Measurements from ENCODE around the gene STAT5B. TPM values are rescaled to one million over a fixed set of nuclear protein-coding genes. Genes with fewer than 3 reads are reported as not detected.

Gene STAT5B
- total RNA-seq, 1 experiment from 2014 or later, result 36.4 TPM

DNA sequence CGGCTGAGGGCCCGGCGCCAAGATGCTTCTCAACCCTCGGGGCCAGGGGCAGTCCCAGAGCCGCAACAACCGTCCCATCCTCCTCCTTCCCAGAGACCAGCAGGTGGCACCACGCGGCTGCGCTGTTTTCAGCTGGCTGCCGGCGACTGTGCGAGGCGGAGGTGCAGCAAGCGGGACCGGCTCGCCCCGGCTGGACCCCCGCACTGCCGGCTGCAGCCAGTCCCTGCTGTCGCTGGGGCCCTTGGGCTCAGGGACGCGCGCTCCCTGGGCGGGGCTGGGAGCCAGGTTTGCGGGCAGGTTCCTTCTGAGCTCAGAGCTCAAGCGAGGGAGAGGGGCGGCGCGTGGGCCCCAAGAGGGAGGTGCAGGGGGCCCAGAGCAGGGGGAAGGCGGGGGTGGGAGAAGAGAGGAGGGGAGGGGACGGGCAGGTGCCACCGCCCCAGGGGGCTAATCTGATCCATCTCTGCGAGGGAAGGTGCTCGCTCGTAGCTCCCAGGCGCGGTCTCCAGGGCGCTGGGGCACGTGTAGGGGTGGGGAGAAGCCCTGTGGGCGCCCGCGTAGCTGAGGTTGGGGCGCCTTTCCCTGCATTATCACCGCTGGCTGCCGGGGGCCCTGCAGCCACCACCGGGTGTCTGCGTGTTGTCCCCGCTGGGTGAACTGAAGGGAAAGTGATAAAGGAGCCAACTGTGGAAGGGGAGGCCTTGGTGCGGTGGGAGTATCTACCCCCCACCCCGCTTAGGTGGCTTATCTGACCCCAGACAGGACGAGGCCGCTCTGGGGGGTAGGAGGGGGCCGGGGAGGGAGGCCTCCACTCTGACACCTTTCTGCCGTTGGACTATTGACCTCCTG, 36.3 kb upstream of the STAT5B start (continued):
- TF ChIP-seq, protein P1, sequence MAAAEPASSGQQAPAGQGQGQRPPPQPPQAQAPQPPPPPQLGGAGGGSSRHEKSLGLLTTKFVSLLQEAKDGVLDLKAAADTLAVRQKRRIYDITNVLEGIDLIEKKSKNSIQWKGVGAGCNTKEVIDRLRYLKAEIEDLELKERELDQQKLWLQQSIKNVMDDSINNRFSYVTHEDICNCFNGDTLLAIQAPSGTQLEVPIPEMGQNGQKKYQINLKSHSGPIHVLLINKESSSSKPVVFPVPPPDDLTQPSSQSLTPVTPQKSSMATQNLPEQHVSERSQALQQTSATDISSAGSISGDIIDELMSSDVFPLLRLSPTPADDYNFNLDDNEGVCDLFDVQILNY (CRISPR knock-in tag; IDR thresholded peaks at IDR 0.05), result 0 out of 2 replicates have a peak, but pooled peaks have one; percentile 46
- TF ChIP-seq, protein P2, sequence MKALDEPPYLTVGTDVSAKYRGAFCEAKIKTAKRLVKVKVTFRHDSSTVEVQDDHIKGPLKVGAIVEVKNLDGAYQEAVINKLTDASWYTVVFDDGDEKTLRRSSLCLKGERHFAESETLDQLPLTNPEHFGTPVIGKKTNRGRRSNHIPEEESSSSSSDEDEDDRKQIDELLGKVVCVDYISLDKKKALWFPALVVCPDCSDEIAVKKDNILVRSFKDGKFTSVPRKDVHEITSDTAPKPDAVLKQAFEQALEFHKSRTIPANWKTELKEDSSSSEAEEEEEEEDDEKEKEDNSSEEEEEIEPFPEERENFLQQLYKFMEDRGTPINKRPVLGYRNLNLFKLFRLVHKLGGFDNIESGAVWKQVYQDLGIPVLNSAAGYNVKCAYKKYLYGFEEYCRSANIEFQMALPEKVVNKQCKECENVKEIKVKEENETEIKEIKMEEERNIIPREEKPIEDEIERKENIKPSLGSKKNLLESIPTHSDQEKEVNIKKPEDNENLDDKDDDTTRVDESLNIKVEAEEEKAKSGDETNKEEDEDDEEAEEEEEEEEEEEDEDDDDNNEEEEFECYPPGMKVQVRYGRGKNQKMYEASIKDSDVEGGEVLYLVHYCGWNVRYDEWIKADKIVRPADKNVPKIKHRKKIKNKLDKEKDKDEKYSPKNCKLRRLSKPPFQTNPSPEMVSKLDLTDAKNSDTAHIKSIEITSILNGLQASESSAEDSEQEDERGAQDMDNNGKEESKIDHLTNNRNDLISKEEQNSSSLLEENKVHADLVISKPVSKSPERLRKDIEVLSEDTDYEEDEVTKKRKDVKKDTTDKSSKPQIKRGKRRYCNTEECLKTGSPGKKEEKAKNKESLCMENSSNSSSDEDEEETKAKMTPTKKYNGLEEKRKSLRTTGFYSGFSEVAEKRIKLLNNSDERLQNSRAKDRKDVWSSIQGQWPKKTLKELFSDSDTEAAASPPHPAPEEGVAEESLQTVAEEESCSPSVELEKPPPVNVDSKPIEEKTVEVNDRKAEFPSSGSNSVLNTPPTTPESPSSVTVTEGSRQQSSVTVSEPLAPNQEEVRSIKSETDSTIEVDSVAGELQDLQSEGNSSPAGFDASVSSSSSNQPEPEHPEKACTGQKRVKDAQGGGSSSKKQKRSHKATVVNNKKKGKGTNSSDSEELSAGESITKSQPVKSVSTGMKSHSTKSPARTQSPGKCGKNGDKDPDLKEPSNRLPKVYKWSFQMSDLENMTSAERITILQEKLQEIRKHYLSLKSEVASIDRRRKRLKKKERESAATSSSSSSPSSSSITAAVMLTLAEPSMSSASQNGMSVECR (CRISPR knock-in tag; IDR thresholded peaks at IDR 0.05; ENCODE audit: borderline replicate concordance), result 0 out of 2 replicates have a peak, but pooled peaks have one; percentile 42
- no peak for TF ChIP-seq JAZF1 (CRISPR knock-in tag; IDR thresholded peaks at IDR 0.05)
- no peak for TF ChIP-seq NFATC4 (CRISPR knock-in tag; IDR thresholded peaks at IDR 0.05)
- TF ChIP-seq, protein P3, sequence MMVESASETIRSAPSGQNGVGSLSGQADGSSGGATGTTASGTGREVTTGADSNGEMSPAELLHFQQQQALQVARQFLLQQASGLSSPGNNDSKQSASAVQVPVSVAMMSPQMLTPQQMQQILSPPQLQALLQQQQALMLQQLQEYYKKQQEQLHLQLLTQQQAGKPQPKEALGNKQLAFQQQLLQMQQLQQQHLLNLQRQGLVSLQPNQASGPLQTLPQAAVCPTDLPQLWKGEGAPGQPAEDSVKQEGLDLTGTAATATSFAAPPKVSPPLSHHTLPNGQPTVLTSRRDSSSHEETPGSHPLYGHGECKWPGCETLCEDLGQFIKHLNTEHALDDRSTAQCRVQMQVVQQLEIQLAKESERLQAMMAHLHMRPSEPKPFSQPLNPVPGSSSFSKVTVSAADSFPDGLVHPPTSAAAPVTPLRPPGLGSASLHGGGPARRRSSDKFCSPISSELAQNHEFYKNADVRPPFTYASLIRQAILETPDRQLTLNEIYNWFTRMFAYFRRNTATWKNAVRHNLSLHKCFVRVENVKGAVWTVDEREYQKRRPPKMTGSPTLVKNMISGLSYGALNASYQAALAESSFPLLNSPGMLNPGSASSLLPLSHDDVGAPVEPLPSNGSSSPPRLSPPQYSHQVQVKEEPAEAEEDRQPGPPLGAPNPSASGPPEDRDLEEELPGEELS (CRISPR knock-in tag; IDR thresholded peaks at IDR 0.05), result peak; percentile 69
- no peak for TF ChIP-seq OVOL2 (CRISPR knock-in tag; IDR thresholded peaks at IDR 0.05; ENCODE audit: borderline replicate concordance)
- TF ChIP-seq, protein P4, sequence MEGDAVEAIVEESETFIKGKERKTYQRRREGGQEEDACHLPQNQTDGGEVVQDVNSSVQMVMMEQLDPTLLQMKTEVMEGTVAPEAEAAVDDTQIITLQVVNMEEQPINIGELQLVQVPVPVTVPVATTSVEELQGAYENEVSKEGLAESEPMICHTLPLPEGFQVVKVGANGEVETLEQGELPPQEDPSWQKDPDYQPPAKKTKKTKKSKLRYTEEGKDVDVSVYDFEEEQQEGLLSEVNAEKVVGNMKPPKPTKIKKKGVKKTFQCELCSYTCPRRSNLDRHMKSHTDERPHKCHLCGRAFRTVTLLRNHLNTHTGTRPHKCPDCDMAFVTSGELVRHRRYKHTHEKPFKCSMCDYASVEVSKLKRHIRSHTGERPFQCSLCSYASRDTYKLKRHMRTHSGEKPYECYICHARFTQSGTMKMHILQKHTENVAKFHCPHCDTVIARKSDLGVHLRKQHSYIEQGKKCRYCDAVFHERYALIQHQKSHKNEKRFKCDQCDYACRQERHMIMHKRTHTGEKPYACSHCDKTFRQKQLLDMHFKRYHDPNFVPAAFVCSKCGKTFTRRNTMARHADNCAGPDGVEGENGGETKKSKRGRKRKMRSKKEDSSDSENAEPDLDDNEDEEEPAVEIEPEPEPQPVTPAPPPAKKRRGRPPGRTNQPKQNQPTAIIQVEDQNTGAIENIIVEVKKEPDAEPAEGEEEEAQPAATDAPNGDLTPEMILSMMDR (IDR thresholded peaks at IDR 0.05), result no peak
- no peak for TF ChIP-seq IRF2 (CRISPR knock-in tag; IDR thresholded peaks at IDR 0.05; ENCODE audit: borderline replicate concordance, low read depth)
- no peak for TF ChIP-seq SOX15 (CRISPR knock-in tag; IDR thresholded peaks at IDR 0.05)
- peak; percentile 86; the same call in 1 of the 2 replicates for TF ChIP-seq NFE2L1 (CRISPR knock-in tag; IDR thresholded peaks at IDR 0.05)
- no peak for TF ChIP-seq SMAD3 (CRISPR knock-in tag; IDR thresholded peaks at IDR 0.05; ENCODE audit: borderline replicate concordance)
- no peak for TF ChIP-seq ZNF671 (CRISPR knock-in tag; IDR thresholded peaks at IDR 0.05)
- peak; percentile 45; the same call in 1 of the 2 replicates for TF ChIP-seq GABPB1 (CRISPR knock-in tag; IDR thresholded peaks at IDR 0.05)
- 0 out of 2 replicates have a peak, but pooled peaks have one; percentile 18 for TF ChIP-seq ZNF121 (CRISPR knock-in tag; IDR thresholded peaks at IDR 0.05)
- TF ChIP-seq ZNF423 (CRISPR knock-in tag; IDR thresholded peaks at IDR 0.05), result peak; percentile 65
- TF ChIP-seq NFYB (CRISPR knock-in tag; conservative IDR thresholded peaks at IDR 0.05; ENCODE audit: low read depth), result no peak
- no peak for TF ChIP-seq ZNF138 (CRISPR knock-in tag; conservative IDR thresholded peaks at IDR 0.05)
- TF ChIP-seq NR3C1 (CRISPR knock-in tag; conservative IDR thresholded peaks at IDR 0.05; ENCODE audit: low read depth), result no peak
- peak; percentile 82 for TF ChIP-seq FOXP1 (CRISPR knock-in tag; IDR thresholded peaks at IDR 0.05; ENCODE audit: borderline replicate concordance)
- no peak for TF ChIP-seq ESRRA (CRISPR knock-in tag; IDR thresholded peaks at IDR 0.05; ENCODE audit: borderline replicate concordance)
- TF ChIP-seq, protein P5, sequence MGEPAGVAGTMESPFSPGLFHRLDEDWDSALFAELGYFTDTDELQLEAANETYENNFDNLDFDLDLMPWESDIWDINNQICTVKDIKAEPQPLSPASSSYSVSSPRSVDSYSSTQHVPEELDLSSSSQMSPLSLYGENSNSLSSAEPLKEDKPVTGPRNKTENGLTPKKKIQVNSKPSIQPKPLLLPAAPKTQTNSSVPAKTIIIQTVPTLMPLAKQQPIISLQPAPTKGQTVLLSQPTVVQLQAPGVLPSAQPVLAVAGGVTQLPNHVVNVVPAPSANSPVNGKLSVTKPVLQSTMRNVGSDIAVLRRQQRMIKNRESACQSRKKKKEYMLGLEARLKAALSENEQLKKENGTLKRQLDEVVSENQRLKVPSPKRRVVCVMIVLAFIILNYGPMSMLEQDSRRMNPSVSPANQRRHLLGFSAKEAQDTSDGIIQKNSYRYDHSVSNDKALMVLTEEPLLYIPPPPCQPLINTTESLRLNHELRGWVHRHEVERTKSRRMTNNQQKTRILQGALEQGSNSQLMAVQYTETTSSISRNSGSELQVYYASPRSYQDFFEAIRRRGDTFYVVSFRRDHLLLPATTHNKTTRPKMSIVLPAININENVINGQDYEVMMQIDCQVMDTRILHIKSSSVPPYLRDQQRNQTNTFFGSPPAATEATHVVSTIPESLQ (CRISPR knock-in tag; IDR thresholded peaks at IDR 0.05), result no peak
- TF ChIP-seq GRHL2 (CRISPR knock-in tag; IDR thresholded peaks at IDR 0.05; ENCODE audit: insufficient replicate concordance, severe bottlenecking), result no peak
- TF ChIP-seq TCF7 (CRISPR knock-in tag; IDR thresholded peaks at IDR 0.05; ENCODE audit: low read depth), result no peak
- TF ChIP-seq SMAD4 (CRISPR knock-in tag; IDR thresholded peaks at IDR 0.05), result no peak
